ENCODE data around the gene TMEM272. TPM values are rescaled to one million over a fixed set of nuclear protein-coding genes. Genes with fewer than 3 reads are reported as not detected.

Gene TMEM272
- total RNA-seq (2014; rRNA removed; shearing (Covaris generic); ENCODE audit: low replicate concordance), result not detected in 2 replicates

- in situ Hi-C loops (cut with HindIII; ENCODE audit: low pct_unique_long_range_greater_than_20kb, low sequenced_read_pairs), result no loop called here
- DNase-seq (ENCODE audit: low read depth), result peak; percentile 38
Observed at GRCh38 chr13:51844862-51845573, at the start of gene TMEM272. TSS of gene TMEM272 (minus strand) at chr13:51845177. CDS start at chr13:51838530, 6,647 bp downstream.

GRCh38 chr13:51894239-51894638 is 49.3 kb upstream of the TMEM272 start:
- DNase-seq (ENCODE audit: low read depth), result peak; percentile 3
- in situ Hi-C loops (cut with HindIII; ENCODE audit: low pct_unique_long_range_greater_than_20kb, low sequenced_read_pairs), result no loop called here

GRCh38 chr13:51892657-51893056 is 47.7 kb upstream of the TMEM272 start:
- DNase-seq (ENCODE audit: low read depth), result no peak
- in situ Hi-C loops (cut with HindIII; ENCODE audit: low pct_unique_long_range_greater_than_20kb, low sequenced_read_pairs), result no loop called here

GRCh38 chr13:51887468-51887867 is 42.5 kb upstream of the TMEM272 start:
- in situ Hi-C loops (cut with HindIII; ENCODE audit: low pct_unique_long_range_greater_than_20kb, low sequenced_read_pairs), result no loop called here
- no peak for DNase-seq (ENCODE audit: low read depth)

GRCh38 chr13:51885651-51886050 is 40.7 kb upstream of the TMEM272 start:
- in situ Hi-C loops (cut with HindIII; ENCODE audit: low pct_unique_long_range_greater_than_20kb, low sequenced_read_pairs), result no loop called here
- DNase-seq (ENCODE audit: low read depth), result no peak

GRCh38 chr13:51883226-51883600 is 38.2 kb upstream of the TMEM272 start:
- DNase-seq (ENCODE audit: low read depth), result no peak
- in situ Hi-C loops (cut with HindIII; ENCODE audit: low pct_unique_long_range_greater_than_20kb, low sequenced_read_pairs), result no loop called here

- DNase-seq (ENCODE audit: low read depth), result no peak
- in situ Hi-C loops (cut with HindIII; ENCODE audit: low pct_unique_long_range_greater_than_20kb, low sequenced_read_pairs), result no loop called here
Observed at GRCh38 chr13:51882570-51883225, 37.7 kb upstream of the TMEM272 start.

- DNase-seq (ENCODE audit: low read depth), result no peak
- in situ Hi-C loops (cut with HindIII; ENCODE audit: low pct_unique_long_range_greater_than_20kb, low sequenced_read_pairs), result no loop called here
Observed at GRCh38 chr13:51881296-51881695, 36.3 kb upstream of the TMEM272 start.

GRCh38 chr13:51879133-51879532 is 34.2 kb upstream of the TMEM272 start:
- no peak for DNase-seq (ENCODE audit: low read depth)
- in situ Hi-C loops (cut with HindIII; ENCODE audit: low pct_unique_long_range_greater_than_20kb, low sequenced_read_pairs), result no loop called here

- in situ Hi-C loops (cut with HindIII; ENCODE audit: low pct_unique_long_range_greater_than_20kb, low sequenced_read_pairs), result no loop called here
- DNase-seq (ENCODE audit: low read depth), result no peak
Observed at GRCh38 chr13:51874651-51875050, 29.7 kb upstream of the TMEM272 start.

GRCh38 chr13:51873837-51874236 is 28.9 kb upstream of the TMEM272 start:
- no peak for DNase-seq (ENCODE audit: low read depth)
- in situ Hi-C loops (cut with HindIII; ENCODE audit: low pct_unique_long_range_greater_than_20kb, low sequenced_read_pairs), result no loop called here

GRCh38 chr13:51873117-51873798 is 28.3 kb upstream of the TMEM272 start:
- in situ Hi-C loops (cut with HindIII; ENCODE audit: low pct_unique_long_range_greater_than_20kb, low sequenced_read_pairs), result no loop called here

GRCh38 chr13:51870616-51871015 is 25.6 kb upstream of the TMEM272 start:
- DNase-seq (ENCODE audit: low read depth), result no peak
- in situ Hi-C loops (cut with HindIII; ENCODE audit: low pct_unique_long_range_greater_than_20kb, low sequenced_read_pairs), result no loop called here

More at GRCh38 chr13:51873117-51873798, 28.3 kb upstream of the TMEM272 start:
- no peak for DNase-seq (ENCODE audit: low read depth)

- DNase-seq (ENCODE audit: low read depth), result no peak
- in situ Hi-C loops (cut with HindIII; ENCODE audit: low pct_unique_long_range_greater_than_20kb, low sequenced_read_pairs), result no loop called here
Observed at GRCh38 chr13:51869916-51870315, 24.9 kb upstream of the TMEM272 start.

GRCh38 chr13:51867062-51867461 is 22.1 kb upstream of the TMEM272 start:
- in situ Hi-C loops (cut with HindIII; ENCODE audit: low pct_unique_long_range_greater_than_20kb, low sequenced_read_pairs), result no loop called here
- DNase-seq (ENCODE audit: low read depth), result no peak

- no peak for DNase-seq (ENCODE audit: low read depth)
- in situ Hi-C loops (cut with HindIII; ENCODE audit: low pct_unique_long_range_greater_than_20kb, low sequenced_read_pairs), result no loop called here
Observed at GRCh38 chr13:51865838-51866237, 20.9 kb upstream of the TMEM272 start.

GRCh38 chr13:51862957-51863356 is 18.0 kb upstream of the TMEM272 start:
- in situ Hi-C loops (cut with HindIII; ENCODE audit: low pct_unique_long_range_greater_than_20kb, low sequenced_read_pairs), result no loop called here
- no peak for DNase-seq (ENCODE audit: low read depth)

GRCh38 chr13:51861723-51862300 is 16.8 kb upstream of the TMEM272 start, which contains the start of gene CCDC70:
TSS of gene CCDC70 (plus strand) at chr13:51861969. CDS start at chr13:51865412, 3,443 bp downstream.
- in situ Hi-C loops (cut with HindIII; ENCODE audit: low pct_unique_long_range_greater_than_20kb, low sequenced_read_pairs), result no loop called here
- peak; percentile 20 for DNase-seq (ENCODE audit: low read depth)
